ENCODE measurements around the gene MSH3.

- TF ChIP-seq TAF1 (IDR thresholded peaks at IDR 0.05; ENCODE audit: low read depth, low read length), result no peak
- TF ChIP-seq CEBPB (IDR thresholded peaks at IDR 0.05; ENCODE audit: low read depth, low read length), result no peak
- no peak for TF ChIP-seq CTCF (IDR thresholded peaks at IDR 0.05; ENCODE audit: control extremely low read depth in 1 of 3, insufficient read depth in 1 of 3, low read depth in 1 of 3, low read length in 3 of 3)
- TF ChIP-seq POLR2A (IDR thresholded peaks at IDR 0.05; ENCODE audit: control extremely low read depth in 1 of 2, low read depth in 2 of 2, low read length in 2 of 2), result no peak
- TF ChIP-seq HDAC6 (IDR thresholded peaks at IDR 0.05; ENCODE audit: low read depth, low read length), result no peak
- TF ChIP-seq ATF3 (IDR thresholded peaks at IDR 0.05; ENCODE audit: insufficient read depth, low read depth, low read length), result no peak
- no peak for TF ChIP-seq USF2 (IDR thresholded peaks at IDR 0.05; ENCODE audit: low read length)
- no peak for TF ChIP-seq POLR2AphosphoS5 (IDR thresholded peaks at IDR 0.05; ENCODE audit: low read depth, low read length)
- no peak for TF ChIP-seq SP1 (IDR thresholded peaks at IDR 0.05; ENCODE audit: low read depth, low read length)
- no peak for TF ChIP-seq RAD21 (IDR thresholded peaks at IDR 0.05 in 1 of 2, conservative IDR thresholded peaks at IDR 0.05 in 1 of 2; ENCODE audit: low read depth in 2 of 2, low read length in 2 of 2)
- TF ChIP-seq TCF12 (IDR thresholded peaks at IDR 0.05; ENCODE audit: low read depth, low read length), result no peak
- TF ChIP-seq RXRA (IDR thresholded peaks at IDR 0.05; ENCODE audit: insufficient read depth, low read depth, low read length), result no peak
- no peak for TF ChIP-seq BRCA1 (IDR thresholded peaks at IDR 0.05; ENCODE audit: low read depth, low read length)
Observed at GRCh38 chr5:80747922-80748321, 93.5 kb downstream of the MSH3 start.

All from H1 (cell line).